ENCODE data around the gene FPR1.

The FPR1 gene

GRCh38 chr19:51697169-51697776, 54.4 kb downstream of the FPR1 start:
- TF ChIP-seq CTCF (IDR thresholded peaks at IDR 0.05; ENCODE audit: low read length) (no peak), EZH2 (IDR thresholded peaks at IDR 0.05; ENCODE audit: borderline replicate concordance, low read length) (no peak)
- no peaks in the 10 kb centered on the region for H4K20me1 ChIP-seq (ENCODE audit: insufficient read depth, low read length)

GRCh38 chr19:51696606-51697005, 55.1 kb downstream of the FPR1 start:
- TF ChIP-seq EZH2 (IDR thresholded peaks at IDR 0.05; ENCODE audit: borderline replicate concordance, low read length) (no peak), CTCF (IDR thresholded peaks at IDR 0.05; ENCODE audit: low read length) (no peak)
- no peaks in the 10 kb centered on the region for H3K4me1 ChIP-seq (ENCODE audit: insufficient read depth, low read length, severe bottlenecking)
- no peaks in the 10 kb centered on the region for H3K36me3 ChIP-seq (ENCODE audit: insufficient read depth, low read length)

More at GRCh38 chr19:51697169-51697776, 54.4 kb downstream of the FPR1 start:
- Histone ChIP-seq H3K9me3 (ENCODE audit: low read length) (no peaks in the 10 kb centered on the region), H3K4me2 (ENCODE audit: low read length) (no peak overlapping the region), H3K36me3 (ENCODE audit: insufficient read depth, low read length) (no peaks in the 10 kb centered on the region), H3K9ac (ENCODE audit: low read length) (no peak overlapping the region), H3K27ac (ENCODE audit: low read depth, low read length, poor library complexity, severe bottlenecking) (no peak overlapping the region), H3K27me3 (ENCODE audit: insufficient read depth, low read length) (no peaks in the 10 kb centered on the region), H3K4me3 (ENCODE audit: low read depth, low read length, poor library complexity, severe bottlenecking) (no peak overlapping the region), H3K4me1 (ENCODE audit: insufficient read depth, low read length, severe bottlenecking) (no peaks in the 10 kb centered on the region), H3K79me2 (ENCODE audit: insufficient read depth, low read length) (no peaks in the 10 kb centered on the region), H3K9me2 (ENCODE audit: low read depth, low read length) (no peaks in the 10 kb centered on the region), H2AFZ (ENCODE audit: low read length) (no peak overlapping the region), H3F3A (ENCODE audit: insufficient read depth, low read length) (no peaks in the 10 kb centered on the region)

More at GRCh38 chr19:51696606-51697005, 55.1 kb downstream of the FPR1 start:
- Histone ChIP-seq H2AFZ (ENCODE audit: low read length) (no peak overlapping the region), H3K4me3 (ENCODE audit: low read depth, low read length, poor library complexity, severe bottlenecking) (no peak overlapping the region), H4K20me1 (ENCODE audit: insufficient read depth, low read length) (no peaks in the 10 kb centered on the region), H3K9me2 (ENCODE audit: low read depth, low read length) (no peaks in the 10 kb centered on the region), H3F3A (ENCODE audit: insufficient read depth, low read length) (no peaks in the 10 kb centered on the region), H3K9ac (ENCODE audit: low read length) (no peak overlapping the region), H3K27me3 (ENCODE audit: insufficient read depth, low read length) (no peaks in the 10 kb centered on the region), H3K27ac (ENCODE audit: low read depth, low read length, poor library complexity, severe bottlenecking) (no peak overlapping the region), H3K4me2 (ENCODE audit: low read length) (no peak overlapping the region), H3K79me2 (ENCODE audit: insufficient read depth, low read length) (no peaks in the 10 kb centered on the region), H3K9me3 (ENCODE audit: low read length) (no peaks in the 10 kb centered on the region)
